ENCODE results near the gene TINAGL1.

TINAGL1 gene

DNA sequence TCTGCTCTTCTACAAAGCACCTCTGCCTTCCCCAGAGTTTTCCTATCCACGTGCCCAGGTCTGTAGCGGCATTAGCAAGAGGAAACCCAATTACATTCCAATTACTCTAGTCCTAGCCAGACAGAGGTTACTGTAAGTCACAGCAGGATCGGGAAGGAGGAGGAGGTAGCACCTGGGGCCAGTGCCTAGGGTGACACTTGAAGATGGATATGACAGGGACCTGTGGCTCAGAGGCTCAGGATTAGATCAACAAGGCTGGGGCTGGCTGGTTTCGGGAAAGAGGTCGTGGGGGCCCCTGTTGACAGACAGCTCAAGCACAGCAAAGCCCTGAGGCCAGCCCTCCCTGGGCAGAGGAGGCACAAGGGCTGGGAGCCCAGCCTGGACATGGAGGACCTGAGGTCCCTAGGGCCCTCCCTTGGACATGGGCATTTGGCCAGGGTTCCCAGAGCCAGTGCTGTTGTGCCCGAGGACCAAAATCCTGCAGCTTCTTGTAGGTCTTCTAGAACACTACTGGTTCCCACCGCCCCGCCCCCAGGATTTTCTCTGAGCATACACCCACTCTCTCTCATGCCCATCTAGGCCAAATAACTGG, 38.2 kb downstream of the TINAGL1 start:
- no peak for DNase-seq

DNA sequence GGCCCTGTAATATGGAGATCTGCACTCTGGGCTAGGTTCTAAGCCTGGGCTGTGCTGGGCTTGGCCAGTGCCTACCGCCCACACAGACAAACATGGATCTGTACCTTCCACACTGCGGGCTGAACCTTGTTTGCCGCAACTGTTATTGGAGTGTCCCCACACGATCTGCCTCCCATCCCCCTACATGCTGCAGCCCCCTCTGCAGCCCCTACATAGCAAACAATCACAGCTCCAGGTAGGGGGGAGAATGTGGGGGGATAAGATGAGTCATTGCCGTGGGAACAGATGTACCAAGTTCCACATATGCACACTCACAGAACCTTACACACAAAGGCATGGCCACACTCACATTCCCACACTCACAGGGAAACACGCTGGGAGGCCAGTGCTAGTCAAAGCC, 39.1 kb downstream of the TINAGL1 start:
- DNase-seq = no peak

DNA sequence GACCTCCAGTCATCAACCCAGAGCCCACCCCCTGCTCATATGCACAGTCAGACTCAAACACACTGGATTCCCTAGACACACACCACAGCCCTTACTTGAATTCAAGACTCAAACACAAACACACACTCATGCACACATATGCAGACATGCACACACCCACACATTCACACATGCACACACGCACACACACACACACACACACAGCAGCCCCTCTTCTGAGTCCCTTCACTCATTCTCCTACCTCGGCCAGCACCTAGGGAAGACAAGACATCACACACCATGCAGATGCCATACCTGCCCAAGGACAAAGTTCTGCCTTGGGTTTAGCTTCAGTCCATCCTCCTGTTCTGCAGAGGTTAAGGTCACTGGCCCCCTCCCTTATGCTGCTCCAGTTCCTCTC, 39.6 kb downstream of the TINAGL1 start:
- no peak for DNase-seq

DNA sequence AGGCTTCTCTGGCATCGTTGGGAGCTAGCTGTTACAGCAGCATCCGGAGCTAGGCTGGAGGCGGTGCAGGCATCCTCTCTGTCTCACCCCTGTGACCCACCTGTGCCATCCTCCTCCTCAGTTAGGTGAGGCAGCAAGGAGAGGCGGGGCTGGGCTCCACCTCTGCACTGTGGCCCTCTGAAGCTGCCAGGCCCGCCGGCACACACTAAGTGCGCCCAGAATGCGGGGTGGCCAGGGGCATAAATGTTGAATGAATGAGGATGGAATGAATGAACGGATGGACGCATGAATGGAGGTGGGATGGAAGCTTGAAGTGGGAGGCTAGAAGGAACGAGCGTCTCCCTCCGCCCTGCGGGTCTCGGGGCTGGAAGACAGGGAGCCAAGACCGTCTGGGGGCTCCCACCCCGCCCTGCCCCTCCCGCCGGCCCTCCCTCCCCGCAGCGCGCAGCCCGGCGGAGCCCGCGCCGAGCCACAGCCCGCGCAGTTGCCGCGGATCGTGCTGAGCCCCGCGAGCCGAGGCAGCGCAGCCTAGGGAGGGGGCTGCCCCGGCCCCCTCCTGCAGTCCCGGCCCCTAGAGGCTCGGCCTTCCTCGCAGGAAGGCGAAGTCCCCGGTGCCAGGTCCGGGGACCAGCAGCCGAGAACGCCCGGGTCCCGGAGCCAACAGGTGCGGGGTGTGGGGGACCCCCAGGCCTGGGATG, 41.1 kb downstream of the TINAGL1 start, which contains the start of gene HCRTR1:
HCRTR1 (plus strand) TSS at position 472 of the 698 bp plus-strand sequence. CDS start 1,504 bp downstream, outside the sequence.
- DNase-seq = no peak

DNA sequence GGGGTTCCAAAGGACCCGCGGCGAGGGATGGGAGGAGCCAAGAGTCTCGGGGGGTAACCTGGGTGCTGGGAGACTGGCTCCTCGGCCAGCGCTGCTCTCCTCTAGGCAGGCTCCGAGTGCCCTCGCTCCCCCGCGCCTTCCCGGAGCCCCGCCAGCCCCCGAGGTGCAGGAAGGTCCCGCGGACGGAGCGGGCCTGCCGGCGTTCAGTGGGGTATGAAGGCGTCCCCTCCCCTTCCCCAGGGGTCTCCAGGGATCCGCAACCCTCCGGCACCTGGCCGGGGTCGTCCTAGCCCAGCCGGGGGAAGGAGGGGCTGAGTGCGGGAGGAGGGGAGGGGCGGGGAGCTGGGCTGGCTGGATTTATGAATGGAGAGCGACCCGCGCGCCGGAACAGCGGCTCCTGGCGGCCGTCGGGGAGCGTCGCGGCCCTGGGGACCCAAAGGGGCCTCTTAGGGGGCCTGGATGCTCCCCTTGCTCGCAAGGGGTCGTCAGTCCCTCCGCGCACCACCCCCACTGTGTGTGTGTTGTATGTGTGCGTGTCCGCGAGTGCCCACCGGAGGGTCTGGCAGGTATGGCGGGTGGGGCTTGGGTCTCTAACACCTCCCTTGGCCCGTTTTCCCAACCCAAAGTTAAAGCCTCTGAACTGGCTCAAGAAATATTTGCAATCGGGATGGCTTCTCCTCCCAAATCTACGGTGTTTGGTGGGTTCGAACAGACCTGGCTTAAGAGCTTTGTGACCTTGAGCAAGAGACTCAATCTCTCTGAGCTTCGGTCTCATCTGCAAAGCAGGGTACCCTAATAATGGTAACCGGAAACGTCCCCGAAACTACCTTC, 41.8 kb downstream of the TINAGL1 start:
- peak; percentile 40 for DNase-seq

DNA sequence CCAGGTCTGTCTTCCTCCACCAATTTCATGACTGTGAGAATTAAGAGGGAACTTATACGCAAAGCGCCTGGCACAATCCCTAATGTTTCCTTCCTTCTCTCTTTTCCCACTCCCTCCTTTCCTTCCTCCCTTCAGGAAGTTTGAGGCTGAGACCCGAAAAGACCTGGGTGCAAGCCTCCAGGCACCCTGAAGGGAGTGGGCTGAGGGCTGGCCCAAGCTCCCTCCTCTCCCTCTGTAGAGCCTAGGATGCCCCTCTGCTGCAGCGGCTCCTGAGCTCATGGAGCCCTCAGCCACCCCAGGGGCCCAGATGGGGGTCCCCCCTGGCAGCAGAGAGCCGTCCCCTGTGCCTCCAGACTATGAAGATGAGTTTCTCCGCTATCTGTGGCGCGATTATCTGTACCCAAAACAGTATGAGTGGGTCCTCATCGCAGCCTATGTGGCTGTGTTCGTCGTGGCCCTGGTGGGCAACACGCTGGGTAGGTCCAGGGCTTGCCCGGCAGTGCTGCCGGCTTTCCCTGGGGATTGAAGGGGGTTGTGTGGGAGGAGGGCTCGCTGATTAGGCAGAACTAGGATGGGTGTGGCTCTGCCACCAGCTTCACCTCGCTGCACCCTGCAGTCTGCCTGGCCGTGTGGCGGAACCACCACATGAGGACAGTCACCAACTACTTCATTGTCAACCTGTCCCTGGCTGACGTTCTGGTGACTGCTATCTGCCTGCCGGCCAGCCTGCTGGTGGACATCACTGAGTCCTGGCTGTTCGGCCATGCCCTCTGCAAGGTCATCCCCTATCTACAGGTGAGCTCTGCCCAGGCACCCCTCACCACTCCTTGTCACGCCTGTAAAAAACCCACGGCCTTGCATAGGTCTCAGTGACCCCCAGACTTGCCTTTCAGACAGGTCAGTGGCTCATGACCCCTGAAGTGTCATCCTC, 42.9 kb downstream of the TINAGL1 start:
- no peak for DNase-seq

DNA sequence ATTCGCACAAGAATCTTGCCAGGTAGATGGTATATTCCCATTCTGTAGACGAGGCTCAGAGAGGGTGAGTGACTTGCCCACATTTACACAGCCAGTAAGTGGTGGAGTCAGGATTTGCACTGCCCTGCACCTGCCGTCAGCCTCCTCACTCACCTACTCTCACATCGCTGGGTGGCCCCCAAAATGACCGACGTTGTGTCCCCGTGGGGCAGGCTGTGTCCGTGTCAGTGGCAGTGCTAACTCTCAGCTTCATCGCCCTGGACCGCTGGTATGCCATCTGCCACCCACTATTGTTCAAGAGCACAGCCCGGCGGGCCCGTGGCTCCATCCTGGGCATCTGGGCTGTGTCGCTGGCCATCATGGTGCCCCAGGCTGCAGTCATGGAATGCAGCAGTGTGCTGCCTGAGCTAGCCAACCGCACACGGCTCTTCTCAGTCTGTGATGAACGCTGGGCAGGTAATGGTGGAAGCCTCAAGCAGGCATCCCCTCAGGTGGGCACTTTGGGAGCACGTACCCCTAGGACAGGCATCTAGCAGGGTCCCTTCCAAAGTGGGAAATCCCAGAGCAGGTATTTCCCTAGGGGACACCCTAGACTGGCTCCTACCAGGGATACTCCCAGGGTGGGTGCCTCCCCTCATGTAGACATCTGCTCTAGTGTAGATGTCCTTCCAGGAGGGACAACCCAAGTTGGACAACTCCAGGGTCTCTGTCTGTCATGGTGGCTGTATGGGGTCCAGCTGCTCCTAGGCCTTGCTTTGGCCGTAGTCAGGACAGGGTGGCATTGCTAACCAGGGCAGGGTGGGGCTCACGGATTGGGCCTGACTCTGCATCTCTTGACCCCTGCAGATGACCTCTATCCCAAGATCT, 44.5 kb downstream of the TINAGL1 start:
- no peak for DNase-seq

DNA sequence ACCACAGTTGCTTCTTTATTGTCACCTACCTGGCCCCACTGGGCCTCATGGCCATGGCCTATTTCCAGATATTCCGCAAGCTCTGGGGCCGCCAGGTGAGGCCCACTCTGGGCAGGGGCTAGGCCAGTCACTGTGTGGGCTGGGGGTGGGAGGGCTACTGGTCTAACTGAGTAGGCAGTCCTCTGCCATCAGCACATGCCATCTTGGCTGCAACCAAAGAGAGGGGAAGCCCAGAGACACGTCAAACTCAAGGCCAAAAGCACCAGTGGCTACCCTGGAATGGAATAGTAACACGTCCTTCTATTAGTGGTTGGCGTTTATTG, 45.1 kb downstream of the TINAGL1 start:
- DNase-seq = no peak

DNA sequence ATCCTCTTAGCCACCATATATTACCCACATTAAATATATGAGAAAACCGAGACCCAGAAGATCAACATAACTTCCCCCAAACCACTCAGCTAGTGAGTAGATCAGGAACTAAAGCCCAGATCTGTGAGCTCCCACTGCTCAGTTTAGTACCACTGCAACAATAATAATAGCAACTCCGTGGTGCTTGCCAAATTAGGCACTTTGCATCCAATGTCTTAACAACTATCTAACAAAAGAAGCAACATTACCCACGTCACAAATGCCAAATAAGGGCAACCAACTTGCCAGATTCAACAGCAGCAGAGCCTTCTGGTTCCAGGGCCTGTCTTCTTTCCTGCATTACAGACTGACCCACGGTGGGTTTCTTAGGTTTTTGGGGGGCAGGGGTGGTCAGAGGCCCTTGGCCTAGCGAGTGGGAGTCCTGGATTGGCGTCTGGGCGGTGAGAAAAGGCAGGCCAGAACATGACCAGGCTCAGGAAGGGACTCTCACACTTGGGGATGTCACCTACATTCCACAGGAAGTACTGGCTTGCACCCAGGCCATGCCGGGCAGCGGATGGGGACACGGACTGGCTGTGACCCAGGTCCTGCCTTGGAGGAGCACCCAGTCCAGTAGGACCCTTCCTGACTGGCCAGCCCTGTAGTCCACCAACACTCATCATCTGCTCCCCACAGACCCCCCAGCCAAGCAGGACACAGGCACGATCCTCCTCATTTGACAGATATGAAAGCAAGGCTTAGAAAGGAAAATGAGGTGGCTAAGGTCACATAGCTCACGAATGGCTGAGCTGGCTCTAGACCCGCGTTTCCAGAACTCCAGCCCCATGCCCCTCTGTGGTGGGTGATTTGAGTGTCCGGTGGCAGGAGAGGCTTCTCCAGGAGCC, 45.8 kb downstream of the TINAGL1 start:
- DNase-seq = no peak

DNA sequence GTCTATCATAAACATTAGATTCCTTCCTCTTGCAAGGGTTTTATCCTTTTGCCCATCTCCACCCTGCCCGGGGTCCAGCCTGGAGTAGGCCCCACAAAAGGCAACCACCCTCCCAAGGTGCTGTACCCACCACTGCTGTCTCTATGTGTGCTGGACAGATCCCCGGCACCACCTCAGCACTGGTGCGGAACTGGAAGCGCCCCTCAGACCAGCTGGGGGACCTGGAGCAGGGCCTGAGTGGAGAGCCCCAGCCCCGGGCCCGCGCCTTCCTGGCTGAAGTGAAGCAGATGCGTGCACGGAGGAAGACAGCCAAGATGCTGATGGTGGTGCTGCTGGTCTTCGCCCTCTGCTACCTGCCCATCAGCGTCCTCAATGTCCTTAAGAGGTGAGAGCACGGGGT, 47.0 kb downstream of the TINAGL1 start:
- no peak for DNase-seq

DNA sequence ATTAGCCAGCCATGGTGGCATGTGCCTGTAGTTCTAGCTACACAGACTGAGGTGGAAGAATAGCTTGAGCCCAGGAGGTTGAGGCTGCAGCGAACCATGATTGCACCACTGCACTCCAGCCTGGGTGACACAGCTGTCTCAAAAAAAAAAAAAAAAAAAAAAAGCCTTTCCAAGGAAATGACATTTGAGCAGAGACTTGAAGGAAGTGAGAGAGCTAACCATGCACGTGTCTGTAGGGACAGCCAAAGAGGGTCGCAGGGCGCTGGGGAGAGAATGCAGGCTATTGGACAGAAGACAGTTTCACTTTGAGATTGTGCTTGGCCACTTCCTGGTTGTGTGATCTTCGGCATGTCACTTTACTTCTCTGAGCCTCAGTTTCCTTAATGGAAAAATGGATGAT, 48.0 kb downstream of the TINAGL1 start:
- no peak for DNase-seq

DNA sequence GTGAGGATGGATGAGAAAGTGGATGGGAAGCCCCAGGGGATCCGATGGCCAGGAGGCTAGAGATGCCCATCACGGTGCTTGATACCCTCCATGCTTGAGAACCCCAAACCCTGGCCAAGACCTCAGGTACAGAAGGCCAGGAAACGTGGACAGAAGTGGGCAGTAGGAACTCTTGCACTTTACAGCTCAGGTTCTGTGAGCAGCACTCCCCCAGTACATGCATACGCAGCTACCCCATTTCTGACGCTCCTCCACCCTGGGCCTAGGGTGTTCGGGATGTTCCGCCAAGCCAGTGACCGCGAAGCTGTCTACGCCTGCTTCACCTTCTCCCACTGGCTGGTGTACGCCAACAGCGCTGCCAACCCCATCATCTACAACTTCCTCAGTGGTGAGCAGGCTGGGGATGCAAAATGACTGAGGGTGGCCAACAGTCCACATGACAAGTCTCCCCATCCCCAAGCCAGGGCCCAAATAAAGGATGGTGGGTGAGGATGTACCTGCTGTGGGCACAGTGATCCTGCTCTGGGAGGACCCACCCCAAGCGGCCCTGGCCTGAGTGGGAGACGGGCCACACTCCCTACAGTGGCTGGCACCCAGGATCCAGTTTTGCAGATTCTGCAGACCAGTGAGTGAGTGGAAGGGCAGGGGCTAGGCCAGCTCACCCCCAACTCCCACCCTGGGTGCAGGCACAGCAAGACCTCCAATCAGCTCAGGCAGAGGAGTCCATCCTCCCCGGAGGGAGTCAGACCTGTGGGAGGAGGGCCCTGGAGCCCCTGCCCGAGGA, 48.6 kb downstream of the TINAGL1 start:
- no peak for DNase-seq

DNA sequence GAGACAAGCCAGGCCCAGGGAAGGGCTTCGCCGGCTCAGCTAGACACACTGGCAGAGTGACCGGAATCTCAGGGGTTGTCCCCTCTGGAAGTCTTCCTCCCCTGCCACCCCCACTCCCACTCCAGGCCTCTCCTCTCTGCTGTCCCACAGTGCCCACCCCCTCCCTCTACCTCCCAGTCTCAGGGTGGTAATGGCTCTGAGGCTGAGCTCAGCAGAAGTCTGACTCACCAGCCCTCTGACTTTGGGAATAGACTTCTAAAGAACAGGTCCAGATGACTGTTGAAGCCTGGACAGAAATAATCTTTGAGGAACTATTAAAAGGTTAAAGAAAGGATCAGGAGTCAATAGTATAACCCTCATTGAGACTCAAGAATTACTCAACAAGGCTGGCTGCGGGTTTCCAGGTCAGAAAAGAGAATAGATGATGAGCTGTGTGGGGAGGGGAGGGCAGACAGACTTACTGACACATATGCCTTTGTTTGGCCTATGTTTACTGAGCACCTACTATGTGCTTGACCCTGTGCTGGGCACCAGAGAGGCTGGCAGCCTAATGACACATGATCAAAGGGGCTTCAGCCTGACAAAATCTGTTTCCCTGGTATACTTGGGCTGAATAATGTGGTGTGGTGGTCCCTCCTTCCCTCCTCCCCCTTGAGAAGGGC, 49.4 kb downstream of the TINAGL1 start:
- no peak for DNase-seq

DNA sequence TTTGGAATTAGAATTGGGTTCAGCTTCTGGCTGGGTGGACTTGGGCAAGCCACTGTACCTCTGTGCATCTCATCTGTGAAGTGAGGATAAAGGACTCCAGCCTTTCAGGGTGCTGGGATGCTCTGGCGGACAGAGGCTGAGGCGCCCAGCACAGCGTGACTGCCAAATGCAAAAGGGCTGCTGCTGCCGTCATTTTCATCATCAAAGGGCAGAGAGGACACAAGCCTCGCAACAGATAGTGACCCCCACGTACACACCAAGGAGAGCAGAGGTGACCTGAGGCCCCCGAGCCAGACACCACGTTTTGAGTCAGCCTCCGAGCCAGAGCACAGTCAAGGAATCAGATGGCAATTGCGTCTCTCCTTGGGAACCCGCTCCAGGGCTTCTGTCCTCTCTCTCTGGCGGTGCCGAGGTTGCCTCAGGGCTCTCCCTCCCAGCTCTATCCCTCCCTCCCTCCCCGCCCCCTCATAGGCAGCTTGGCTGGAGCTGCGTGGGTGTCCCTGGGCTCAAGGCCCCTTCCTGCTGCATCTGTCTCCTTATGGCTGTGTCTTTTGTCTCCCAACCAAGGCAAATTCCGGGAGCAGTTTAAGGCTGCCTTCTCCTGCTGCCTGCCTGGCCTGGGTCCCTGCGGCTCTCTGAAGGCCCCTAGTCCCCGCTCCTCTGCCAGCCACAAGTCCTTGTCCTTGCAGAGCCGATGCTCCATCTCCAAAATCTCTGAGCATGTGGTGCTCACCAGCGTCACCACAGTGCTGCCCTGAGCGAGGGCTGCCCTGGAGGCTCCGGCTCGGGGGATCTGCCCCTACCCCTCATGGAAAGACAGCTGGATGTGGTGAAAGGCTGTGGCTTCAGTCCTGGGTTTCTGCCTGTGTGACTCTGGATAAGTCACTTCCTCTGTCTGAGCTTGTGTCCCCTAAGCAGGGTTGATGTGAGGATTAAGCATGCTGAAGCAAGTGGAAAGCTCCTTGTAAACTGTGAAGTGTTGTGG, 50.2 kb downstream of the TINAGL1 start:
- no peak for DNase-seq

DNA sequence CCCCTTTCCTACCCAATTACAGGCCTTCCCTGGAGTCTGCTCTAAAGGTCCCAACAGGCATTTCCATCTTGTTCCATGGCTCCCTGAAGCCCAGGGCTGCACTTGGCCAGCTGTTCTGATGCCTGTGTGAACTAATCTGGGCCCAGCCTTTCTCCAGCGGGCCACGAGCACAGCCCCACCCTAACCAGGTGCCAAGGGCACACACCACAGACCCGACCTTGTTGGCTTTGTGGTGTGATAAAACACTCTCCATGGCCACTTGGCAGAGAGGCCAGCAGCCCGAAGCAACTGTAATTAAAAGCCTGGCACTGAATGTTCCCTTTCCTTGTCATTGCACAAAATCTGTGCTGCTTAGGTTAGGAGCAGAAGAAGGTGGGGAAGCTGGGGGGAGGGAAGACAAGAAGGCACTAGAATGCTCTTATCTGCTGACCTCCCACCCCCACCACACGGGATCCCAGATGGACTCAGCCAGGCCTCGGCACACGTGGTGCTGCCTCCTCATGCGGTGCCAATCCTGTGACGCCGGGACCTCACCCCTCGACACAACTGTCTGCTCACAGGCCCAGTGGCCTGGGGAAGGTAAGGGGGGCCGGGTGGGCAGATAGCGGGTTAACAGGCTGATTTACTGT, 51.1 kb downstream of the TINAGL1 start:
- DNase-seq = peak; percentile 84

DNA sequence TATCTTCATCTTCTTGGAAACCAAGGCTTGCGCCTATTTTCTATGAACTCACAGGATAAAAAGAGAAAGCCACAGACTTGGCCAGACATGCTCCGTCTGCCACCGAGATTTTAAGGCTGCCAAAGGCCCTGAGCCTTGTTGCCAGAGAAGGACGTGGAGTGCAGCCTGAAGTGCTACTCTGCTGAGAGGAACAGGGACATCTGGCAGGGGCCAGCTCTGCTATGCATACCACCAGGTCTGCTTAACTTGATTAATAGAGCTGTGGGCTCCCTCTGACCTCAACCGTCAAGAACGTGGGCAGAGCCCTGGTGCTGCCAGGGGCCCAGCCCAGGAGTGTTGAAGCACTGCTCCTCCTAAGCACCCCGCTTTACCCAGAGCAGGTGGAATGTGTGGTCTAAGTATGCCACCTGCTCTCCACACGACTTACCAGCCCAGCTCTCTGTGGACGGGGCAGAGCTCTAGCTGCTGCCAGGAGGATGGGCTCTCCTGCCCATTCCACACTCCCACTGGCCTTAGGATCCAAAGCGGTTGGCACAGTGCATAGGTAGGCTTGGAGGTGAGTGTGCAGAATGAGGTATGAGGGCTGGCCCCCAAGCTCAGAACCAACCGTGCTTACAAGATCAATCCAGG, 51.7 kb downstream of the TINAGL1 start:
- DNase-seq = peak; percentile 97

DNA sequence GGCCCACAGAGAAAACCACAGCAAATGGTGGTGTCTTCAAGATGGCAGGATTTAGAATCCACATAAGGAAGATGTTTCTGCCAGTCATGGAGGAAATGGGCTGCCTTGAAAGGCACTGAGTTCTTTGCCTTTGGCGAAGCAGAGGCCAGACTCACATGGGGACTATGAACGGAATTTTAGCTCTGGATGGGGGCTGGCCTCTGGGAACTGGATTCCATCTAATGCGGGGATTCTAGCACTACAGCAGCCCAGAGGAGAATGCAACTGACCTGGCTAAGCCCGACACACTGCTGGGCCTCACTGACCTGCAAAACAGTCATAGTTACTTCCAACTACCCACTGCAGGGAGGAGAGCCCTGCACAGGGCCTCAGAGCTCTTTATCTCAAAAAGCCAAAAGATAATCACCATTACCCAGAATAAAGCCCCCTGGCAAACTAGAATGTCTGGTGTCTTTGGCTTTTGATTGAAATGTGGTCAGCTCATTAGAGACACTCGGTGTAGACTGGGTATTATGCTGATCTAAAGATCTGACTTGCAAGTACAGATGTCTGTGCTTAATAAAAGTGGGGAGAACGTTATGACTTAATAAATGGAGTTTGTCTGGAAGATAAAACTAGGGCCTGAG, 52.7 kb downstream of the TINAGL1 start:
- DNase-seq = no peak
